Chondrocyte (in vitro differentiated cells): ENCODE data around the gene PCDHGB6. TPM values are rescaled to one million over a fixed set of nuclear protein-coding genes. Genes with fewer than 3 reads are reported as not detected.
A peak's percentile ranks its signal among the peaks of the same experiment; 100 is the strongest.
"Not testable (repeated sequence)": the region's sequence is repeated elsewhere in the genome, so short reads cannot be mapped to it uniquely, and the experiment has no call there.

Source experiments
- DNase-seq: peaks from one replicate; pipeline ENCODE4 v3.0.0; 2021; ENCODE audit warnings: mixed read lengths, low spot score
- H3K27ac Mint-ChIP-seq: one replicate; pipeline ENCODE4 v1.8.0; 2021; ENCODE audit warnings: mild to moderate bottlenecking, moderate library complexity, mixed read lengths; ENCODE audit not compliant: unreplicated experiment
- H3K27me3 Mint-ChIP-seq: 2 replicates; pipeline ENCODE4 v1.8.0; 2021; ENCODE audit warnings: low read depth, mixed read lengths
- H3K36me3 Mint-ChIP-seq: 2 replicates; pipeline ENCODE4 v1.8.0; 2021; ENCODE audit warnings: low read depth, mixed read lengths
- H3K4me1 Mint-ChIP-seq: 2 replicates; pipeline ENCODE4 v1.8.0; 2021; ENCODE audit warnings: low read depth, mild to moderate bottlenecking, mixed read lengths
- H3K4me3 Mint-ChIP-seq: one replicate; pipeline ENCODE4 v1.8.0; 2021; ENCODE audit warnings: mild to moderate bottlenecking, moderate library complexity, mixed read lengths; ENCODE audit not compliant: unreplicated experiment
- H3K9me3 Mint-ChIP-seq: 2 replicates; pipeline ENCODE4 v1.8.0; 2021; ENCODE audit warnings: low read depth, mixed read lengths
- total RNA-seq: library from RNA; stranded (reverse); gene quantifications from 3 replicates; pipeline ENCODE4 v1.2.1, GENCODE V29; 2021
- TF ChIP-seq, protein P1 (sequence below): fragments of 200-600 bp; sonication (generic); IDR thresholded peaks from 2 replicates; pipeline ENCODE4 v1.5.0; 2021; ENCODE audit warnings: antibody characterized with exemption, mild to moderate bottlenecking, moderate library complexity

PCDHGB6 gene
- total RNA-seq, 1 donor from 2014 or later = 52.4 TPM

DNA sequence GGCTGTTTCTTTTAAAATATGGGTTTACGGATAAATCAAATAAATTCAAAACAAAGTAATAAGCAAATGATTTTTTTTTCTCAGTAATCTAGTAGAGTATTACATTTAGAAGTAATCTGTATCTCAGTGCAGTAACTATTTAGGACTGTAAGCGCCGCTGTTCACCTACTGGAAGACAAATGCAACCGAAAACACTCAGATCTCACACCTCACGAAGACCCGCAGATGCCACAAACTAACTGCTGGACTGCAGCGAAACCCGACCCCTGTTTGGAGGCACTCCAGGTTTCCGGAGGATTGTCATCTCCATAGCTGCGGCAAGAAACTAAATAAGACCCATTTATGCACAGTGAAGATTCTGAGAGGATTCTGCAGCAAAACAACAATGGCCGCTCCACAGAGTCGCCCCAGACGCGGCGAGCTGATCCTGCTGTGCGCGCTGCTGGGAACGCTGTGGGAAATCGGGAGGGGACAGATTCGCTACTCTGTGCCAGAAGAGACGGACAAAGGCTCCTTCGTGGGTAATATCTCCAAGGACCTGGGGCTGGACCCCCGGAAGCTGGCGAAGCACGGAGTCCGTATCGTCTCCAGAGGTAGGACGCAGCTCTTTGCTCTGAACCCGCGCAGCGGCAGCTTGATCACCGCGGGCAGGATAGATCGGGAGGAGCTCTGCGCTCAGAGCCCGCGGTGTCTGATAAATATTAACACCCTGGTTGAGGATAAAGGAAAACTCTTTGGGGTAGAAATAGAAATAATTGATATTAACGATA lies 15.2 kb upstream of the PCDHGB6 start, which contains the start of gene PCDHGA8:
Gene PCDHGA8, plus strand, starts transcription at position 205 of the 770 bp plus-strand sequence. Its CDS starts 181 bp downstream, at position 386.
- H3K27me3 Mint-ChIP-seq = no peaks in the 10 kb centered on the region
- peaks cover 40% of the 10 kb centered on the region for H3K9me3 Mint-ChIP-seq
- no peak within 1 kb of the TSS for H3K4me3 Mint-ChIP-seq
- peaks cover 2% of the 10 kb centered on the region for H3K4me1 Mint-ChIP-seq
- H3K36me3 Mint-ChIP-seq = peaks cover 12% of the 10 kb centered on the region
- TF ChIP-seq, protein P1, sequence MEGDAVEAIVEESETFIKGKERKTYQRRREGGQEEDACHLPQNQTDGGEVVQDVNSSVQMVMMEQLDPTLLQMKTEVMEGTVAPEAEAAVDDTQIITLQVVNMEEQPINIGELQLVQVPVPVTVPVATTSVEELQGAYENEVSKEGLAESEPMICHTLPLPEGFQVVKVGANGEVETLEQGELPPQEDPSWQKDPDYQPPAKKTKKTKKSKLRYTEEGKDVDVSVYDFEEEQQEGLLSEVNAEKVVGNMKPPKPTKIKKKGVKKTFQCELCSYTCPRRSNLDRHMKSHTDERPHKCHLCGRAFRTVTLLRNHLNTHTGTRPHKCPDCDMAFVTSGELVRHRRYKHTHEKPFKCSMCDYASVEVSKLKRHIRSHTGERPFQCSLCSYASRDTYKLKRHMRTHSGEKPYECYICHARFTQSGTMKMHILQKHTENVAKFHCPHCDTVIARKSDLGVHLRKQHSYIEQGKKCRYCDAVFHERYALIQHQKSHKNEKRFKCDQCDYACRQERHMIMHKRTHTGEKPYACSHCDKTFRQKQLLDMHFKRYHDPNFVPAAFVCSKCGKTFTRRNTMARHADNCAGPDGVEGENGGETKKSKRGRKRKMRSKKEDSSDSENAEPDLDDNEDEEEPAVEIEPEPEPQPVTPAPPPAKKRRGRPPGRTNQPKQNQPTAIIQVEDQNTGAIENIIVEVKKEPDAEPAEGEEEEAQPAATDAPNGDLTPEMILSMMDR = no peak
- no peak within 1 kb of the TSS for H3K27ac Mint-ChIP-seq
- peak; percentile 62 for DNase-seq

DNA sequence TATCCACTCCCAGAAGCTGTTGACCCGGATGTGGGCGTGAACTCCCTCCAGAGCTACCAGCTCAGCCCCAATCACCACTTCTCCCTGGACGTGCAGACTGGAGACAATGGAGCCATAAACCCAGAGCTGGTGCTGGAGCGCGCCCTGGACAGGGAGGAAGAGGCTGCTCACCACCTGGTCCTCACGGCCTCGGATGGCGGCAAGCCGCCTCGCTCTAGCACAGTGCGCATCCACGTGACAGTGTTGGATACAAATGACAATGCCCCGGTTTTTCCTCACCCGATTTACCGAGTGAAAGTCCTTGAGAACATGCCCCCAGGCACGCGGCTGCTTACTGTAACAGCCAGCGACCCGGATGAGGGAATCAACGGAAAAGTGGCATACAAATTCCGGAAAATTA lies 14.6 kb upstream of the PCDHGB6 start:
- TF ChIP-seq, protein P1 = no peak
- Mint-ChIP-seq H3K4me3 (no peak overlapping the region), H3K9me3 (peaks cover 38% of the 10 kb centered on the region), H3K27ac (no peak overlapping the region), H3K36me3 (peaks cover 12% of the 10 kb centered on the region), H3K27me3 (no peaks in the 10 kb centered on the region), H3K4me1 (peaks cover 2% of the 10 kb centered on the region)
- DNase-seq = no peak

DNA sequence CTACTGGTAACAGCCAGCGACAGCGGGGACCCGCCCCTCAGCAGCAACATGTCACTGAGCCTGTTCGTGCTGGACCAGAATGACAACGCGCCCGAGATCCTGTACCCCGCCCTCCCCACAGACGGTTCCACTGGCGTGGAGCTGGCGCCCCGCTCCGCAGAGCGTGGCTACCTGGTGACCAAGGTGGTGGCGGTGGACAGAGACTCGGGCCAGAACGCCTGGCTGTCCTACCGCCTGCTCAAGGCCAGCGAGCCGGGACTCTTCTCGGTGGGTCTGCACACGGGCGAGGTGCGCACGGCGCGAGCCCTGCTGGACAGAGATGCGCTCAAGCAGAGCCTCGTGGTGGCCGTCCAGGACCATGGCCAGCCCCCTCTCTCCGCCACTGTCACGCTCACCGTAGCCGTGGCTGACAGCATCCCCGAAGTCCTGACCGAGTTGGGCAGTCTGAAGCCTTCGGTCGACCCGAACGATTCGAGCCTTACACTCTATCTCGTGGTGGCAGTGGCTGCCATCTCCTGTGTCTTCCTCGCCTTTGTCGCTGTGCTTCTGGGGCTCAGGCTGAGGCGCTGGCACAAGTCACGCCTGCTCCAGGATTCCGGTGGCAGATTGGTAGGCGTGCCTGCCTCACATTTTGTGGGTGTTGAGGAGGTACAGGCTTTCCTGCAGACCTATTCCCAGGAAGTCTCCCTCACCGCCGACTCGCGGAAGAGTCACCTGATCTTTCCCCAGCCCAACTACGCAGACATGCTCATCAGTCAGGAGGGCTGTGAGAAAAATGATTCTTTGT lies 13.2 kb upstream of the PCDHGB6 start:
- not testable (repeated sequence) for DNase-seq, H3K27me3 Mint-ChIP-seq, H3K27ac Mint-ChIP-seq, H3K4me1 Mint-ChIP-seq, H3K4me3 Mint-ChIP-seq, H3K36me3 Mint-ChIP-seq
- peaks cover 41% of the 10 kb centered on the region for H3K9me3 Mint-ChIP-seq

DNA sequence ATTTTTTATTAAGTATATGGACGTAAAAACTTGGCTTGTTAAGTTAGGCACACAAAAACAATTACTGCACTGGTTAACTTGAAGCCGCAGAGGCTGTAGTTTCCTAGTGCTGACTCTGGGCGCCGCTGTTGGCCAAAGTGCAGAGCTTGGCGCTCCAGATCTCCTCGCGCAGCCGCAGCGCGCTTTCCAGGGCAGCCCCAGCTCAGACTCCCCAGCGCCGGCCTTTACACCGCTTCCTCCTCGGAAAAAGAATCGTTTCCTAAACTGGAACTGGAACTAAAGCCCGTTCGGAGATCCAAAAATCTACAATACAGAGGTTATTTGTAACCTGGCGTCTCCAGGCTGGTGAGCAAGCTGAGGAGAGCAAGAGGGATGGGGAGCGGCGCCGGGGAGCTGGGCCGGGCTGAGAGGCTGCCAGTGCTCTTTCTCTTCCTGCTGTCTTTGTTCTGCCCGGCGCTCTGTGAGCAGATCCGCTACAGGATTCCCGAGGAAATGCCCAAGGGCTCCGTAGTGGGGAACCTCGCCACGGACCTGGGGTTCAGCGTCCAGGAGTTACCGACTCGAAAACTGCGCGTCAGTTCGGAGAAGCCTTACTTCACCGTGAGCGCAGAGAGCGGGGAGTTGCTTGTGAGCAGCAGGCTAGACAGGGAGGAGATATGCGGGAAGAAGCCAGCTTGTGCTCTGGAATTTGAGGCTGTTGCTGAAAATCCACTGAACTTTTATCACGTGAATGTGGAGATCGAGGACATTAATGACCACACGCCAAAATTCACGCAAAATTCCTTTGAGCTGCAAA lies 9.9 kb upstream of the PCDHGB6 start, which contains the start of gene PCDHGB5:
Gene PCDHGB5, plus strand, starts transcription at position 192 of the 796 bp plus-strand sequence. Its CDS starts 181 bp downstream, at position 373.
- not testable (repeated sequence) for DNase-seq, H3K4me1 Mint-ChIP-seq, H3K27ac Mint-ChIP-seq

DNA sequence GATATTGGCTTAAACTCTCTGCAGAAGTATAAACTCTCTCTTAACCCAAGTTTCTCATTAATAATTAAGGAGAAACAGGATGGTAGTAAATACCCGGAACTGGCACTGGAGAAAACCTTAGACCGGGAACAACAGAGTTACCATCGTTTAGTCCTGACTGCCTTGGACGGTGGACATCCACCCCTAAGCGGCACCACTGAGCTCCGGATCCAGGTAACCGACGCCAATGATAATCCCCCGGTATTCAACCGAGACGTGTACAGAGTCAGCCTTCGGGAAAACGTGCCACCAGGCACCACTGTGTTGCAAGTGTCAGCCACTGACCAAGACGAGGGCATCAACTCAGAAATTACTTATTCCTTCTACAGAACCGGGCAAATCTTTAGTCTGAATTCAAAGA lies 9.2 kb upstream of the PCDHGB6 start:
- H3K4me1 Mint-ChIP-seq = no peaks in the 10 kb centered on the region
- no peak overlapping the region for H3K27ac Mint-ChIP-seq
- TF ChIP-seq, protein P1 = no peak
- H3K4me3 Mint-ChIP-seq = no peak overlapping the region
- H3K36me3 Mint-ChIP-seq = peaks cover 13% of the 10 kb centered on the region
- H3K9me3 Mint-ChIP-seq = peaks cover 29% of the 10 kb centered on the region
- H3K27me3 Mint-ChIP-seq = no peaks in the 10 kb centered on the region
- no peak for DNase-seq

More for the DNA sequence above, 9.9 kb upstream of the PCDHGB6 start, which contains the start of gene PCDHGB5:
- Mint-ChIP-seq H3K9me3 (peaks cover 28% of the 10 kb centered on the region), H3K36me3 (peaks cover 12% of the 10 kb centered on the region)
- H3K4me3 Mint-ChIP-seq, H3K27me3 Mint-ChIP-seq: not testable (repeated sequence)
